A673 (cell line): ENCODE measurements around the gene RNF17. TPM values are rescaled to one million over a fixed set of nuclear protein-coding genes. Genes with fewer than 3 reads are reported as not detected.

Experiments used
- BruUV-seq: library from RNA; stranded (reverse); fragments of 400-500 nt; replicated peaks from 2 replicates; lab custom pipeline; 2021; lab: Mats Ljungman, UMichigan
- CTCF ChIA-PET: fragments of 300-600 bp; sonication (Branson Sonifier 250); formaldehyde crosslinking; loops from one replicate; lab custom pipeline; 2022; ENCODE audit warnings: antibody characterized with exemption; lab: Charles Lee
- POLR2A ChIA-PET: fragments of 300-600 bp; sonication (Branson Sonifier 250); formaldehyde crosslinking; loops from one replicate; lab custom pipeline; 2022; ENCODE audit warnings: antibody characterized with exemption; ENCODE audit not compliant: low non-redundant PET; lab: Charles Lee
- DNase-seq: peaks from one replicate; pipeline ENCODE4 v3.0.0-alpha.2; 2015; ENCODE audit warnings: low spot score
- H3K27ac ChIP-seq: fragments of 200-600 bp; sonication (generic); 2 replicates; pipeline ENCODE4 v1.5.1; 2016; ENCODE audit warnings: mixed run types, low read depth, mild to moderate bottlenecking, mixed read lengths, antibody characterized with exemption, low read length; ENCODE audit not compliant: poor library complexity, severe bottlenecking
- H3K27me3 ChIP-seq: fragments of 200-600 bp; sonication (generic); replicated peaks from 2 replicates; pipeline ENCODE4 v1.6.1; 2017; ENCODE audit warnings: mixed run types, low read depth, mild to moderate bottlenecking, mixed read lengths, antibody characterized with exemption, low read length; ENCODE audit not compliant: insufficient read depth, poor library complexity
- H3K36me3 ChIP-seq: fragments of 200-600 bp; sonication (generic); 2 replicates; pipeline ENCODE4 v1.6.1; 2016; ENCODE audit warnings: mixed run types, mild to moderate bottlenecking, mixed read lengths, antibody characterized with exemption, low read length; ENCODE audit not compliant: insufficient read depth, poor library complexity, severe bottlenecking
- H3K4me1 ChIP-seq: fragments of 200-600 bp; sonication (generic); 2 replicates; pipeline ENCODE4 v1.6.1; 2017; ENCODE audit warnings: mixed run types, mild to moderate bottlenecking, mixed read lengths, antibody characterized with exemption, low read length; ENCODE audit not compliant: insufficient read depth, poor library complexity, severe bottlenecking
- H3K4me3 ChIP-seq: fragments of 200-600 bp; sonication (generic); 2 replicates; pipeline ENCODE4 v1.5.1; 2016; ENCODE audit warnings: low read depth, mixed run types, mild to moderate bottlenecking, mixed read lengths, low read length; ENCODE audit not compliant: poor library complexity, severe bottlenecking
- H3K9me3 ChIP-seq: fragments of 200-600 bp; sonication (generic); 2 replicates; pipeline ENCODE4 v1.6.1; 2016; ENCODE audit warnings: mixed run types, low read depth, mild to moderate bottlenecking, mixed read lengths, antibody characterized with exemption, low read length; ENCODE audit not compliant: poor library complexity, severe bottlenecking
- CTCF ChIP-seq: fragments of 300-800, 200-600 bp; sonication (generic); conservative IDR thresholded peaks from 2 replicates; pipeline ENCODE4 v1.5.1; 2017; ENCODE audit warnings: low read depth, mild to moderate bottlenecking, antibody characterized with exemption, low read length, moderate library complexity, mixed read lengths
- EZH2 ChIP-seq: fragments of 200-600 bp; sonication (generic); IDR thresholded peaks from 2 replicates; pipeline ENCODE4 v1.6.1; 2017; ENCODE audit warnings: borderline replicate concordance, low read depth, mild to moderate bottlenecking, mixed read lengths, antibody characterized with exemption, low read length; ENCODE audit not compliant: poor library complexity, severe bottlenecking
- intact Hi-C: fragments of 100-400 bp; cut with micrococcal nuclease; formaldehyde crosslinking; loops from one replicate; pipeline ENCODE4 v1.10.0; 2022; ENCODE audit not compliant: unreplicated experiment
- total RNA-seq: library from RNA; stranded (reverse); gene quantifications from 2 replicates; pipeline ENCODE4 v1.2.3, GENCODE V29; 2021

The RNF17 gene
- total RNA-seq, 1 experiment from 2014 or later: not detected

DNA sequence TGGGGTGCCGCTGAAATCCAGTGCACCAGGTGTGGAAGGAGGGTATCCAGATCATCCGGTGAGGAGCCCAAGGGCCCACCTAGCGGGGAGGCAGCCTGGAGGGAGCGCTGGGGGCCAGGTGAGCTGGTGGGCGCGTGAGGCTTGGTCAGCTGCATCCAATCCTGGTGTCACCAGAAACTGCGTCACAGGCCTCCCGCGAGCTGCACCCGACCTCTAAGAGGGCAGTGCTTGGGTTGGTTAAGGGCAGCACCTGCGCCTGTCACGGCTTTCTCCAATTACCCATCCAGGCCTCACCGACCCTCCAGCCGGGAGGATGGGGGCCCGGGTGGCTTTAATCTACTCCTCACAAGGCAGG lies 284 bp downstream of the RNF17 start:
- TF ChIP-seq EZH2 (no peak), CTCF (no peak)
- intact Hi-C loops: no loop called here

DNA sequence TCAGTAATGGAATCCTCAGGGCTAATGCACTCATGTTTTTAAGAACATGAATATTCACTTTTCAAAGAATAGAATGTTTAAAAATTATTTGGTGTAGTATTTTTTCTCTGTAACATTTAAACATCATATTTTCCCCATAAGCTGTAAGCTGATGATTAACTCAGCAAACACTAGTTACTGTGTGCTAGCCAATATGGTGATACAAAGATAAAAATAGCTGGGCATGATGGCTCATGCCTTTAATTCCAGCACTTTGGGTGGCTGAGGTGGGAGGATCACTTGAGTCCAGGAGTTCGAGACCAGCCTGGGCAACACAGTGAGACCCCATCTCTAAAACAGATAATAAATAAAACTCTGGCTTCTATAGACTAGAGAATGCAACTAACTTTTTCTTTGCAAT lies 13.2 kb downstream of the RNF17 start:
- H3K9me3 ChIP-seq: no peaks in the 10 kb centered on the region
- TF ChIP-seq CTCF (no peak), EZH2 (no peak)
- BruUV-seq: no TSS peak
- intact Hi-C loops: no loop called here
- no peak overlapping the region for H3K4me3 ChIP-seq
- CTCF ChIA-PET: no interaction called here
- no peaks in the 10 kb centered on the region for H3K4me1 ChIP-seq
- H3K27me3 ChIP-seq: peaks cover 3% of the 10 kb centered on the region
- no peak overlapping the region for H3K27ac ChIP-seq
- no peak for DNase-seq
- H3K36me3 ChIP-seq: no peaks in the 10 kb centered on the region
- POLR2A ChIA-PET: no interaction called here

More for the DNA sequence above, 284 bp downstream of the RNF17 start:
- Histone ChIP-seq H3K36me3 (no peaks in the 10 kb centered on the region), H3K4me1 (no peaks in the 10 kb centered on the region), H3K27ac (no peak overlapping the region), H3K27me3 (no peaks in the 10 kb centered on the region), H3K4me3 (no peak overlapping the region), H3K9me3 (no peaks in the 10 kb centered on the region)
- BruUV-seq: no TSS peak
- DNase-seq: no peak
- POLR2A ChIA-PET: no interaction called here
- CTCF ChIA-PET: no interaction called here

GRCh38 chr13:24784319-24784718 lies 20.4 kb downstream of the RNF17 start:
- no peak overlapping the region for H3K27ac ChIP-seq
- TF ChIP-seq EZH2 (no peak), CTCF (no peak)
- H3K36me3 ChIP-seq: no peaks in the 10 kb centered on the region
- no TSS peak for BruUV-seq
- H3K4me1 ChIP-seq: no peaks in the 10 kb centered on the region
- intact Hi-C loops: no loop called here
- no peak overlapping the region for H3K4me3 ChIP-seq
- CTCF ChIA-PET: no interaction called here
- H3K27me3 ChIP-seq: peaks cover 10% of the 10 kb centered on the region
- H3K9me3 ChIP-seq: no peaks in the 10 kb centered on the region
- DNase-seq: no peak
- POLR2A ChIA-PET: no interaction called here
